Fibroblast of lung (primary cell): Measurements from ENCODE around the gene TSPYL6. TPM values are rescaled to one million over a fixed set of nuclear protein-coding genes. Genes with fewer than 3 reads are reported as not detected.

Experiments used
- DNase-seq, 2 donors: peaks; one replicate each; pipeline versions ENCODE4 v3.0.0 to v3.0.0-alpha.2; 2010; ENCODE audit warnings: low read depth in 2 of 2
- H2AFZ ChIP-seq: 2 replicates; pipeline ENCODE4 v1.5.1; 2012; ENCODE audit warnings: low read length, control low read depth, inconsistent platforms
- H3K27ac ChIP-seq: 2 replicates; pipeline ENCODE4 v1.5.1; 2011; ENCODE audit warnings: low read length, control low read depth; ENCODE audit not compliant: insufficient read depth
- H3K27me3 ChIP-seq: 2 replicates; pipeline ENCODE4 v1.5.1; 2011; ENCODE audit warnings: mild to moderate bottlenecking, low read length; ENCODE audit not compliant: control insufficient read depth, insufficient read depth
- H3K36me3 ChIP-seq: 2 replicates; pipeline ENCODE4 v1.5.1; 2011; ENCODE audit warnings: low read length; ENCODE audit not compliant: control insufficient read depth, insufficient read depth
- H3K4me1 ChIP-seq: 2 replicates; pipeline ENCODE4 v1.5.1; 2011; ENCODE audit warnings: low read length; ENCODE audit not compliant: control insufficient read depth, insufficient read depth; ENCODE audit errors: extremely low read depth
- H3K4me2 ChIP-seq: 2 replicates; pipeline ENCODE4 v1.5.1; 2011; ENCODE audit warnings: low read length, control low read depth; ENCODE audit not compliant: insufficient read depth; ENCODE audit errors: extremely low read depth
- H3K4me3 ChIP-seq, 4 experiments: fragments of 200-600 bp in 1 of 4; sonication (generic) in 1 of 4; replicated peaks in 1 of 4; 2 replicates each; pipeline ENCODE4 v1.5.1; 2011 to 2016; ENCODE audit warnings: low read length in 4 of 4, low read depth in 3 of 4, mild to moderate bottlenecking in 3 of 4, control low read depth in 2 of 4, inconsistent platforms in 1 of 4, mixed read lengths in 1 of 4; ENCODE audit not compliant: insufficient read depth in 1 of 4; ENCODE audit errors: control extremely low read depth in 1 of 4
- H3K79me2 ChIP-seq: 2 replicates; pipeline ENCODE4 v1.5.1; 2012; ENCODE audit warnings: mild to moderate bottlenecking, low read length, inconsistent platforms; ENCODE audit not compliant: control insufficient read depth, insufficient read depth
- H3K9ac ChIP-seq: 2 replicates; pipeline ENCODE4 v1.5.1; 2011; ENCODE audit warnings: mild to moderate bottlenecking, low read length, control low read depth; ENCODE audit not compliant: insufficient read depth
- H3K9me3 ChIP-seq: 2 replicates; pipeline ENCODE4 v1.5.1; 2012; ENCODE audit warnings: low read depth, low read length; ENCODE audit not compliant: control insufficient read depth, insufficient read depth
- H4K20me1 ChIP-seq: 2 replicates; pipeline ENCODE4 v1.5.1; 2011; ENCODE audit warnings: low read length; ENCODE audit not compliant: control insufficient read depth, insufficient read depth; ENCODE audit errors: extremely low read depth
- EZH2 ChIP-seq: IDR thresholded peaks from 2 replicates; pipeline ENCODE4 v1.5.1; 2012; ENCODE audit warnings: low read length, control low read depth, mild to moderate bottlenecking; ENCODE audit errors: missing control alignments
- polyA plus RNA-seq, 2 donors: library from polyadenylated mRNA; depleted of rRNA in 1 of 2; stranded (reverse) in 1 of 2; unstranded in 1 of 2; fragments of >200 nt; gene quantifications; 2 replicates each; pipeline ENCODE4 v1.2.1, GENCODE V29; 2011 to 2012; ENCODE audit warnings: missing spikeins in 1 of 2
- total RNA-seq: library from RNA; depleted of rRNA; stranded (reverse); fragments of >200 nt; gene quantifications from 2 replicates; pipeline ENCODE4 v1.2.1, GENCODE V29; 2014
- TF ChIP-seq, protein P1 (sequence below), 2 donors: IDR thresholded peaks in 1 of 2; conservative IDR thresholded peaks in 1 of 2; 1 replicate in 1 of 2; 2 replicates in 1 of 2; pipeline ENCODE4 v1.5.1; 2011 to 2012; ENCODE audit warnings: low read length in 2 of 2, control low read depth in 1 of 2, inconsistent platforms in 1 of 2, low read depth in 1 of 2, mild to moderate bottlenecking in 1 of 2

The TSPYL6 gene
- total and polyA plus RNA-seq, 2 donors (not counting 1 experiment from before 2014, with no cell fraction given) = not detected

DNA sequence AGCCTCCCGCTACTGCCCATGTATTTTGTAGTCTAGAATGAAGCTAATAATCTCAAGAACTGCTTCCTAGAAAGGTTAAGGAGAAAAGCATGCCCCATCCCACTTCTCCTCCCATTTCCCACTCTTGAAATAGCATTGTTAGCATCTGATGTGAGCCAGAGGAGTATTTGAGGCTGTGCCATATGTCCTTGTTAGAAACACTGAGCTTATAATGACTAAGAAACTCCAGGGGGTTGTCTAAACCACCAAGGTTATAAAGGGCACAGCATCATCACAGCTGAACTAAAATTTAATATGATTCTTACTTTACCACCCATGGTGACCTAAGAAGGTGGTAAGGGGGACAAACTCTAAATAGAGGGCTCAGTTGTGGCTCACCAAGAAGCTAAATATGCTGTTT, 16.6 kb downstream of the TSPYL6 start:
- Histone ChIP-seq H3K27me3 (no peaks in the 10 kb centered on the region), H4K20me1 (no peaks in the 10 kb centered on the region), H3K79me2 (no peaks in the 10 kb centered on the region), H3K4me2 (no peak overlapping the region), H3K4me1 (peaks cover 13% of the 10 kb centered on the region), H3K4me3 (no peak overlapping the region), H3K9me3 (no peaks in the 10 kb centered on the region), H3K36me3 (no peaks in the 10 kb centered on the region), H2AFZ (no peak overlapping the region), H3K27ac (peak overlapping the region; percentile 24), H3K9ac (no peak overlapping the region)
- TF ChIP-seq, protein P1, sequence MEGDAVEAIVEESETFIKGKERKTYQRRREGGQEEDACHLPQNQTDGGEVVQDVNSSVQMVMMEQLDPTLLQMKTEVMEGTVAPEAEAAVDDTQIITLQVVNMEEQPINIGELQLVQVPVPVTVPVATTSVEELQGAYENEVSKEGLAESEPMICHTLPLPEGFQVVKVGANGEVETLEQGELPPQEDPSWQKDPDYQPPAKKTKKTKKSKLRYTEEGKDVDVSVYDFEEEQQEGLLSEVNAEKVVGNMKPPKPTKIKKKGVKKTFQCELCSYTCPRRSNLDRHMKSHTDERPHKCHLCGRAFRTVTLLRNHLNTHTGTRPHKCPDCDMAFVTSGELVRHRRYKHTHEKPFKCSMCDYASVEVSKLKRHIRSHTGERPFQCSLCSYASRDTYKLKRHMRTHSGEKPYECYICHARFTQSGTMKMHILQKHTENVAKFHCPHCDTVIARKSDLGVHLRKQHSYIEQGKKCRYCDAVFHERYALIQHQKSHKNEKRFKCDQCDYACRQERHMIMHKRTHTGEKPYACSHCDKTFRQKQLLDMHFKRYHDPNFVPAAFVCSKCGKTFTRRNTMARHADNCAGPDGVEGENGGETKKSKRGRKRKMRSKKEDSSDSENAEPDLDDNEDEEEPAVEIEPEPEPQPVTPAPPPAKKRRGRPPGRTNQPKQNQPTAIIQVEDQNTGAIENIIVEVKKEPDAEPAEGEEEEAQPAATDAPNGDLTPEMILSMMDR (conservative IDR thresholded peaks at IDR 0.05 in 1 of 2, IDR thresholded peaks at IDR 0.05 in 1 of 2; ENCODE audit: low read depth in 1 of 2, low read length in 2 of 2) = no peak
- TF ChIP-seq EZH2 = no peak
- DNase-seq = peak; percentile 81 to 95

DNA sequence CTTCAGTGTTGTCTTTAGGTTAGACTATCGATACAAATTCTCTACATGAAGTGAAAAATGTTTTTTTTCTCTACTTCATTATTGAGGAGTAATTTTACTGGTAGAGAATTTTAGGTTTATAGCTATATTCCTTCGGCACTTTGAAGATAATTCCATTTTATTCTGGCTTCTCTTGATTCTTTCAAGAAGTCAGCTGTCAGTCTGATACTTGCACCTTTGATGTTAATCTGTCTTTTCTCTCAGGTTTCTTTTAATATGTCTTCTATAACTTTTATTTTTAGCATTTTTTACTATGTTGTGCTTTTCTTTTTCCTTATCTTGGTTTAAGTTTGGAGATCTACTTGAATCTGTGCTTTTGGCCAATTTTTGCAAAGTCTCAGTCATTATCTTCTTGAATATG, 18.6 kb downstream of the TSPYL6 start:
- DNase-seq = no peak
- Histone ChIP-seq H3K4me1 (peaks cover 13% of the 10 kb centered on the region), H2AFZ (no peak overlapping the region), H3K36me3 (no peaks in the 10 kb centered on the region), H3K9ac (no peak overlapping the region), H3K4me3 (no peak overlapping the region), H3K79me2 (no peaks in the 10 kb centered on the region), H4K20me1 (no peaks in the 10 kb centered on the region), H3K27me3 (no peaks in the 10 kb centered on the region), H3K4me2 (no peak overlapping the region), H3K9me3 (no peaks in the 10 kb centered on the region), H3K27ac (no peak overlapping the region)
- TF ChIP-seq, protein P1 (conservative IDR thresholded peaks at IDR 0.05 in 1 of 2, IDR thresholded peaks at IDR 0.05 in 1 of 2; ENCODE audit: low read depth in 1 of 2, low read length in 2 of 2) = no peak
- TF ChIP-seq EZH2 = no peak

DNA sequence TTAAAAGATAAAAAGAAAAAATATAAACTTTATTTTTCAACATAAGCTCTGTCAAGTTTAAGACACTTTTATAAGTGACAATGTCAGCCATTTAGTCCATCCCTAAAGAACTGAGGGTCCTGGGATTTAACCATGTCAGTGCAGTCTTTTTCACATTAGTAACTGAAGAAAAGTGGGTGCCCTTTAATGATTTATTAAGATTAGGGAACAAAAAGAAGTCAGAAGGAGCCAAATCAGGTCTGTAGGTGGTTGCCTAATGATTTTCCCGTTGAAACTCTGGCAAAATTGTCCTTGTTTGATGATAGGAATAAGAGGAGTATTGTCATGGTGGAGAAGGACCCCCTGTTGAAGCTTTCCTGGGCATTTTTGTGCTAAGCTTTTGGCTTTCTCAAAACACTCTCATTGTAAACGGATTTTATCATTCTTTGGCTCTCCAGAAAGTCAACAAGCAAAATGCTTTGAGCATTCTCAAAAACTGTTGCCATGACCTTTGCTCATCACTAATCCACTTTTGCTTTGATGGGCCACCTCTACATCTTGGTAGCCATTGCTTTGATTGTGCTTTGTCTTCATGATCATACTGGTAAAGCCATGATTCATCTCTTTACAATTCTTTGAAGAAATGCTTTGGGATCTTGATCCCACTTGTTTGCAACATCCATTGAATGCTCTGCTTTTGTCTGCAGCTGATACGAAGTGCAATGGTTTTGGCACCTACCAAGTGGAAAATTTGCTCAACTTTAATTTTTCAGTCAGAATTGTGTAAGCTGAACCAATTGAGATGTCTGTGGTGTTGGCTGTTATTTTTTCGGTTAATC, 22.0 kb downstream of the TSPYL6 start:
- no peak overlapping the region for H3K9ac ChIP-seq
- no peaks in the 10 kb centered on the region for H4K20me1 ChIP-seq
- no peak for DNase-seq
- H3K27ac ChIP-seq = no peak overlapping the region
- no peak overlapping the region for H3K4me2 ChIP-seq
- H3K4me3 ChIP-seq = no peak overlapping the region
- peaks cover 2% of the 10 kb centered on the region for H3K4me1 ChIP-seq
- no peaks in the 10 kb centered on the region for H3K27me3 ChIP-seq
- H3K79me2 ChIP-seq = no peaks in the 10 kb centered on the region
- no peak for TF ChIP-seq EZH2
- TF ChIP-seq, protein P1 (conservative IDR thresholded peaks at IDR 0.05 in 1 of 2, IDR thresholded peaks at IDR 0.05 in 1 of 2; ENCODE audit: low read depth in 1 of 2, low read length in 2 of 2) = no peak
- H2AFZ ChIP-seq = no peak overlapping the region
- no peaks in the 10 kb centered on the region for H3K9me3 ChIP-seq
- no peaks in the 10 kb centered on the region for H3K36me3 ChIP-seq
